GM19468 (cell line): ENCODE measurements around the gene ACBD6.

Experiments used
- ATAC-seq: cut with Tn5 transposase; IDR thresholded peaks from one replicate; pipeline ENCODE4 v1.9.1; 2021; ENCODE audit warnings: mild to moderate bottlenecking, moderate library complexity, moderate number of reproducible peaks; ENCODE audit not compliant: unreplicated experiment; ENCODE audit errors: extremely low read depth

ACBD6 gene

DNA sequence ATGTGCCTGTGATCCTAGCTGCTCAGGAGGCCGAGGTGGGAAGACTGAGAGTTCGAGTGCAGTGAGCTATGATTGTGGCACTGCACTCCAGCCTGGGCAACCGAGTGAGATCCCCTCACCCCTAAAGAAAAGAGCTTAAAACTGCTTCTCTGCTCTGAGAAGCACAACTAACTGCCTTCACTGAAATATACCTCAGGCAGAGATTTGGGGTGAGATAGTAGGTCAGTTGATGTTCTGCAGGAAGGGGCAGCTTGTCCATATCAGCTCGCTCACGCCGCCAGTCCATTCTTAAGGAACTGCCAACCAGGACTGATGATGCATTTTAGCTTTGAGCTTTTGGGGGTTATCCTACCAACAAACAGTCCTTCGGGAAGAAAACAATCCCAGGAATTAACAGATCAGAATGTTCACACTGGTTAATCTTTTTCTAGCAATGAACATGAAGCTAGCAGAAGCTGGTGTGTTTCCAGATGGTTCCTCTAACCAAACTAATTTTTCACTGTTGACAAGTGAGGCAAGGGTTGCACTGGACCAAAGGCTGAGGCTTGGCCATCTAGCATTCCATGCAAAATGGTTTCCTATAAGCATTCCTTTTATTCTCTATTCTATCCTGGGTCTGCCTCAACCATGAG, 240.7 kb downstream of the ACBD6 start:
- no peak for ATAC-seq

DNA sequence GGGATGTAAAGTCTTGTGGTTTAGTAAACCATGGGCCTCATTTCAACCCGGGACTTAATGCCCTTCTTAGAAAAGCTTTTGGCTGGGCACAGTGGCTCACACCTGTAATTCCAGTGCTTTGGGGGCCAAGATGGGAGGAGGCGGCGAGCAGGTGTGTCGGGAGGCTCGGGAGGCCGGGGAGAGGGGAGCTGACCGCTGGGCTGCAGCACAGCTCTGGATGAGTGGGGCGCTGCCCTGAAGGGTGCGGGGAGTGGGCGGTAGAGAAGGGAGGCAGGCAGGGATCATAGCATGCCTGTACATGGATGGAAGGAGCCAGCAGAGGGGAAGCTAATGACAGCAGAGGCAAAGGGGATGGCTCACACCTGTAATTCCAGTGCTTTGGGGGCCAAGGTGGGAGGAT, 241.3 kb downstream of the ACBD6 start:
- no peak for ATAC-seq

DNA sequence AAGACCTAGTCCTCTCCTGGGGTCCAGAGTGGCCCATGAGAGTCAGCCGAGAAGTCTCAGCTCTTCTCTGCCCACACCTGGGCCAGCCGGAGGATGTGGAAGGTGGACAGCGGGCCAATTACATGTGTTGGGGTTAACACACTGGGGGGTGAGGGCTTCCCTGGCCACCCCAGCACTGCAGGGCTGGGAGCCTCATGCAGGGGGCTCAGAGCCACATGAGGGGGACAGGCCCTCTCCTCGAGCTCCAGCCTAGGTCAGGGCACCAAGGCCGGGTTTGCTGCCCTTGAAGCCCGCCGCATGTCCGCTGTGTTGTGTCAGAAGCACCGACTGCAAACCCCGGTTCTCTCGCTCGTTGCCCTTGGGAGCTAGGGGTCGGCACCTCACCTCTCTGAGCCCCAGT, 241.8 kb downstream of the ACBD6 start:
- ATAC-seq: no peak

- no peak for ATAC-seq
Measured at GRCh38 chr1:180259431-180260338, 242.7 kb downstream of the ACBD6 start.

- no peak for ATAC-seq
Measured at GRCh38 chr1:180258935-180259334, 243.4 kb downstream of the ACBD6 start.

DNA sequence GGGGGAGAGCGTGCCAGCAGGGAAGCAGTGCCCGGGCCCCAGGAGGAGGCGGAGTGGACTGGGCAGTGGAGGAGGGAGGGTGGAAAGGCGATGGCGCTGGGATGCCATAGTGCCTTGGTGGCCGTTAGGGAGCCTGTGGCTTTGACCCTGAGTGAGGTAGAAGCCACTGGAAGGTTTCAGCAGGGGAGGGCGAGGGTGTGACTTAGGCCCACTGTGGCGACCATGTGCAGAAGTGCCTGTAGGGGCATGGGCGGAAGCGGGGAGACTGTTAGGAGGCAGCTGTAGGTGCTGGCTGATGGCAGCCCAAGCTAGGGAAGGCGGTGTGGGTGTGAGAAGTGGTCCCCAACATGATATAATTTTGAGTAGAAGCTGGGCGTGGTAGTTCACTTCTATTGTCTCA, 244.1 kb downstream of the ACBD6 start:
- ATAC-seq: no peak

DNA sequence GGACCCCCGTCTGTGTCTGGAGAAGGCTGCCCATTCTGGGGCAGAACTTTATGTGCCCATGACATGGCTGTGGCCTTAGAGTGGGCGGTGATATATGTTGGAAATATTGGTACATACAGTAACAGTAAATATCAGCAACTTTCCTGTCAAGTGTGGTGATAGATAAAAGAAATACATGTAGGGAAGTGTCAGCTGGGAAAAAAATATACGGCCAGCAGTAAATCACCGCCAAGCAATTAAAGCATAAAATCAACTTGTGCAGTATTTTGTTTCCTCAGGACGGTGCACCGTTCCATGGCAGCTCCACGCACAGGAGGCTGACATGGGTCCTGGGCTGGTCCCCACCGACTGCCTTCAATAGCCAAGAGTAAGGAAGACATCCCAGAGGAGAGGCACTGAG, 244.9 kb downstream of the ACBD6 start:
- ATAC-seq: no peak

DNA sequence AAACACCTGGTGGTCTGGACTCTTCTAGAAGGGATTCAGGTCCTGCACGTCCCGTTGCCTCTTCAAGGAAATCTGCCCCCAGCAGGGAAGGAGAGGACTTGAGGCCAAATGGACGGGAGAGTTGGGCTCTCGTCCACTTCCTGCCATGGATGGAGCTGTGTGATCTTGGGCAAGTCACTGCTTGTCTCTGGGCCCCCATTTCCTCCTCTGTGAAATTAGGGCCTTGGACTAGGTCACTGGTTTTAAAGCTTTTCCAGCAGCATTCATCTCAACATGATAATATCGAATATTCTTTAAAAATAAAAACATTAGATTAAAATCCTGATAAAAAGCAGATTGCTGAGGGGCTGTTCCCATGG, 245.4 kb downstream of the ACBD6 start:
- ATAC-seq: no peak

DNA sequence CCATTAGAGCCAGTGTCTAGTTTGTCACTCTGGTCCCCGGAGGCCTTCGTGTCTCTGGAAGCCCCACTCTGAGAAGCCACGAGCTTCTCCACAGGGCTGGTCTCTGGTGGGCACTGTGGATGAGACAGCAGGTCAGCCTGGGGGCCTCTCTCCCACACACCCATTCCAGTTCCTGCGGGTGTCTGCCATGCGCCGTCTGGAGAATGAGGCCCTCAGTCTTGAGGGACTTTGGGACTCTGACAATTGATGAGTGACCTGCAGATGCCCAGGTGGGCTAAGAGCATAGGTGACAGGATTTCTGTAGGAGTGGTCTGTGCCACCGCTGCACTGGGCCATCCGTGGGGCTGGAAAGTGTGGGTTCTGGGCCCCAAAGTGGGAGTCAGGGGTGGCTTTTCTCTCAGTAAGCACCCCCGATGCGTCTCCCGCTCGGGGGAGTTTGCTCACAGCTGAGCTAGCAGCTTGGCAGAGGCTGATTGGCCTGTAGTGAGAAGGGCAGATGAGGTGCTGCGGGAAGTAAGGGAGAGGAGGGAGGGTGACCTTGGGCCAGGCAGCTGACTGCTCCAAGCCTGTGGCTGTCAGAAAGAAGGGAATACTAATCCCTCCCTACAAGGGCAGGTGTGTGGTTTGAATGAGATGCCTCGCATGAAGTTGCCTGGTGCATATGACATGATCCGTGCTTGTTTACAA, 245.9 kb downstream of the ACBD6 start:
- no peak for ATAC-seq

DNA sequence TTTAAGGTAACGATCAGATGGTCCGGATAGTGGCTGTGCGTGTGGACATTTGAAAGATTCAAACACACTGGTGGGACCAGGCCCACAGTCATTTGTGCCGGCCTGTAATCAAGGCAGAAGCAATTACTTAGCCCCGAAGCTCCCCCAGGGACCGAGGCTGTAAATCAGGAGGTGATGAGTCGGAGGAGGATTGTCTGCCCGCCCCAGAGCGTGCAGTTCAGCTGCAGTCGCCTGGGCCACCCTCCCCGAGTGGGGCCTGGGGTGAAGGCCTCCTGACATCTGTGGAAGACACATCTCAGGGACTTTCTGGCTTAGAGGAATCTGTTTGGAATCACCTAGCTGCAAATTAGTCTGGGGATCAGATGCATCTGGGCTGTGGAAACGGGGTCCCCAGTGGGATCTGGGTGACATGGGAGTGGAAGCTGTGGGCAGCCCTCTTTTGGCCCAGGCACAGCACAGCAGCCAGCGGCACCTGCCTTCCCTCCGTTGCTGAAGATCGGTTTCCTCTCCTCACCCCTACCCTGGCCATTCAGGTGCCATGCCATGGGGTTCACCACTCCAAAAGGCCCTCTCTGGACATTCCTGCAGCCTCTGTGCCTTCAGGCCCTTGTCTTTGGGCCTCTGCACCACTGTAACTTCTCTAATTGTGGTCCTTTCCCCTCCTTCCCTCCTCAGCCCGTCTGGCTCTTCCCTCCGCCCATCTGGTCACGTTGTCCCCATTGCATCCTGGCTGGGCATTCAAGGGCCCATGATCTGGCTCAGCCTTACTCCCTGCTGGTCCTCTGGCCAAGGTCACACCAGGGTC, 246.6 kb downstream of the ACBD6 start:
- no peak for ATAC-seq

GRCh38 chr1:180254854-180255253, 247.5 kb downstream of the ACBD6 start:
- no peak for ATAC-seq

- ATAC-seq: no peak
Measured at GRCh38 chr1:180254496-180254819, 247.9 kb downstream of the ACBD6 start.

DNA sequence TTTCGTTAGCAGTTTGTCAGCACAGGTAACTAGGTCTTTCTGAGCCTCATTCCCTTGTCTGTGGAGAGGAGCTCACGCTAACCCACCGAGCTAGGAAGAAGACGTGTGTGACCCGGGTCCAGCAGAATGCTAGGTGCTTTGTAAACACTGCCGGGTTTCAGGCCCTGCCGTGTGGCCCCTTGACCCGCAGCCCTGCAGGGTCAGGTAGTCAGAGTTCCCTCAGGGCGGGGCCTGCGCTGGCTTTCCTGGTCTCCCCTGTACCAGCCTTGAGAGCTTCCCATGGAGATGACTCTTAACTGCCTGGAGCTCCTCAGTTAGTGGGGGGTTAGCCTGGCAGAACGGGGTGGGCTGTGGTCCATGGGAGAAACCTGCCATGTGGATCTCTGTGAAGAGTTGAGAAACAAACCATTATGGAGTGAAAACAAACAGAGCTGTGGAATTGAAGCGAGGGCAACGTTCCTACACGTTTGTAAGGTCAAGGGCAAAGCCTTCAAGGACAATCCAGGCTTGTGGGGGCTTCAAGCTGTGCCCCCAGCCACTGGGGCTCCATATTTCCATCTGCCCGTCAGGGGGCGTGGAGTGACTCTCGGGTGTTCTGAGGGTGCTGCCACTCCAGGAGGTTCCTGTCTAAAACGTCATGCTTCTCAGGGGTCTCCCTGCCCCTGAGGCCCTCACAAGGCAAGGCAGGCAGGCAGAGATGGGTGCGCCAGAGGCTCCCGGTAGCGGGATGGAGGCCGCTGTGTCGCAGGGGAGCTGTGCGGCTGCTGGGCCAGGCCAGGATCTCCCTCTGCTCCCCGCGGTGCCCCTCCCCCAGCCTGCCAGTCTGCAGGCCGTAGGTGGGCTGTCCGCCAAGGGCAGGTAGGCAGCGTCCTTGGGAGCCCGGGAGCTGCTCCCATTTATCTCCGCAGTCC, 248.5 kb downstream of the ACBD6 start:
- ATAC-seq: no peak

DNA sequence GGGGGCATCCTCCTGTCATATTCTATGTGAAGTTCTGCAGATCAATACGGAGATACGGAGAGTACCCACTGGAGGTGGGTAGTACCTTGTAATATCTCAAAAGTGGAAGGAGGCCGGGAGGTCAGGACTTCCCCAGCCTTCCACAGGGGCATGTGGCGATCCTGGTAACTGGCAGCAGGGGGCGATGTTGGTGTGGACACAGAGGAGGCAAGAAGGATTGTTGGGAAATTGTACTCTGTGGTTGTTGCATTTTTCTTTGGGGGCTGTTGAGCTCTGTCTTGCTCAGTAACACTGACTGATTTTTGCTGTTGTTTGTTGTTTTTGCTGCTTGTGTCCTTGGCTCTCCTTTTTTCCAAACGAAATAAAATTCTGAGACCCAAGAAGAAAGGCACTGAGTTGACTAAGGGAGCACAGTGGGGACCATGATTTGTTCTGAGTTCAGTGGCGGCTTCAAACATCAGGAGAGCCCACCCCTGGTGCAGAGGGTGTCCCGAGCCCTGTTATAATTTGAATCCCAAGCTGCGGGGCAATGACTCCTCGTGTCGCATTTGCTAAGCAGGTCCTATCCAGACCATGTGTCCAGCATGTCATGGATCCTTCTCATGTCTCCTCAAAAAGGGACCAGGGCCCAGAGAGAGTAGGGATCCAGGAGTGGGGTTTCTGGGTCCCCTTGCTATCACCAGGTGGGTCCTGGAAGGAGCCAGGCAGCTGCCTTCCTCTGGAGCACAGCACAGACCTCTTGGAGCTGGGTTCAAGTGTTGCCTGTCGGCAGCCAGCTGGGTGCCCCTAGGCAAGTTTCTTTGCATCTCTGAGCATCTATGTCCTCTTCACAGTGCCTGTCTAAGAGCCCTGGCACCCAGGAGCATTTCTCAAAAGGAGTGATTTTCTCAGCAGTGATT, 249.5 kb downstream of the ACBD6 start:
- ATAC-seq: no peak

DNA sequence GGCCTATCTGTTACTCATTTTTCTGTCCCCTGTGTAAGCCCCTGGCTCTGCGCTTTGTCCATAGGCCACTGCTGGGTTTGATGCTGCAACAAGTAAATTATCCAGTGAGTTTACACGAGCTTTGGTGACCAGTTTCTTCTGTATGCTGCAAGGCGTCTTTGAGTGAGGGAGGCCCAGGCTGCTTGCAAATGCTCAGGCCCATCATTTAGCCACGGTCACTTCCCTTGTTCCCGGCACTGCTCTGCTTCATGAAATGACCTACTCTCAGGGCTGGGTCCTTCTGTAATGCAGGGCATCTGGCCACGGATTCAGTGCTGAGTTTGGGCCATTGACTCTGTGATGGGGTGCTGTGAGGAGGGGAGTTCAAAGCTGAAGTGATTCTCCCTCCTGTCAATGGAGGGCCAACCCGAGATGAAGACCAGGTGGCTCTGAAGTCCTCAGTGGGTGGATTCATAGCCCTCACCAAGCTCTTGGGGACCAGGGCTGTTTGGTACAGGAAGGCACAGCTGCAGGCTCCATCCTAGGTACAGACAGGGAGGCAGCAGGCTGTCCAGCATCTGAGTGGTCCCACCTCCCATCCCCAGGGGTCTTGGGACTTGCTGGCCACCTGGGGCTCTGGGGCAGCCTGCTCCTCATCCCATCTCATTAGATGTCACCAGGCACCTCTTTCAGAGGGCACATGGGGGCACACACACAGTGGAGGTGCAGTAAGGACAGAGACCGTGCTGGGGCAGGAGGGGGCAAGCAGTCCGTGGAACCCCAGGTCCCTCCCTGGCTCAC, 250.7 kb downstream of the ACBD6 start:
- ATAC-seq: no peak

DNA sequence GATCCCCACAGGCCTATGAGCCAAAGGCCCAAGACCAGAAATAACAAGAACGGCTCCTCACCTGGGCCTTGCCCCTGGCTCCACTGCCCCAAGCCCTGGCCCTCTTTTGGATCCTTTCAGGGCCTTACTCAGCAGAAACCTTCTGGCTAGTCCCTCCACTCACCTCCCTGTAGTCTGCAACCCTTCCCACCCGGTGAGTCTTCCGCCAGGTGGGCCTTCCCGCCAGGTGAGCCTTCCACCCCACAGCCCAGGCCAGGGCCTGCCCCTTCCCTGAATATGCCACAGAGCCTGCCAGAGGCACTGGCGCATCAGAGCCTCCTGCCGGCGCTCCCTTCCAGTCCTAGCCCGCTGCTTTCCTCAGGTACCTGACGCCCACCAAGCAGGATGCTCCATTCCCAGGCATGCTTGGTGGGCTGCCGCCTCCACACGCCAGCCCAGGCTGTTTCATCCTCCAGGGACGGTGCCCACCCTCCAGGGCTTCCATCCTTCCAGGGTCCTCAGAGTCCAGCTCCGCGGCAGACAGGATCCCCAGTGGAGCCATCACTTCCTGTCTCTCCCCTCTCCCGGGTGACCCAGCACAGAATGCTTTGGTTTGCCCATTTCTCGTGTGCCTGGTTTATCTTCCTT, 251.4 kb downstream of the ACBD6 start:
- no peak for ATAC-seq

GRCh38 chr1:180250499-180250770, 251.9 kb downstream of the ACBD6 start:
- no peak for ATAC-seq
